Kidney epithelial cell (primary cell): Measurements from ENCODE around the gene TTR. TPM values are rescaled to one million over a fixed set of nuclear protein-coding genes. Genes with fewer than 3 reads are reported as not detected.

Experiments
- DNase-seq: peaks from one replicate; pipeline ENCODE4 v3.0.0-alpha.2; 2010; ENCODE audit warnings: low read depth
- H3K27me3 ChIP-seq: 2 replicates; pipeline ENCODE4 v1.6.0; 2011; ENCODE audit warnings: low read length; ENCODE audit not compliant: control insufficient read depth, insufficient read depth
- H3K36me3 ChIP-seq: 2 replicates; pipeline ENCODE4 v1.5.1; 2011; ENCODE audit warnings: low read length; ENCODE audit not compliant: control insufficient read depth, insufficient read depth
- H3K4me3 ChIP-seq: 2 replicates; pipeline ENCODE4 v1.5.1; 2011; ENCODE audit warnings: low read depth, mild to moderate bottlenecking, control low read depth, low read length
- CTCF ChIP-seq: IDR thresholded peaks from 2 replicates; pipeline ENCODE4 v1.5.1; 2011; ENCODE audit warnings: mild to moderate bottlenecking, moderate library complexity, low read length, control low read depth, inconsistent platforms; ENCODE audit not compliant: insufficient read depth, poor library complexity, severe bottlenecking
- total RNA-seq: library from RNA; depleted of rRNA; stranded (reverse); fragments of >200 nt; gene quantifications from 2 replicates; pipeline ENCODE4 v1.2.3, GENCODE V29; 2015

TTR gene
- total RNA-seq, 1 donor from 2014 or later: not detected

GRCh38 chr18:31575515-31576257 lies 16.0 kb upstream of the TTR start:
- Histone ChIP-seq H3K36me3 (no peaks in the 10 kb centered on the region), H3K4me3 (no peak overlapping the region), H3K27me3 (no peaks in the 10 kb centered on the region)
- no peak for TF ChIP-seq CTCF
- no peak for DNase-seq

- TF ChIP-seq CTCF: no peak
- Histone ChIP-seq H3K27me3 (no peaks in the 10 kb centered on the region), H3K4me3 (no peak overlapping the region), H3K36me3 (no peaks in the 10 kb centered on the region)
- DNase-seq: no peak
Observed at GRCh38 chr18:31576670-31577069, 15.0 kb upstream of the TTR start.

GRCh38 chr18:31577195-31577594 lies 14.5 kb upstream of the TTR start:
- no peaks in the 10 kb centered on the region for H3K36me3 ChIP-seq
- no peak for TF ChIP-seq CTCF
- no peaks in the 10 kb centered on the region for H3K27me3 ChIP-seq
- DNase-seq: no peak
- H3K4me3 ChIP-seq: no peak overlapping the region

- DNase-seq: no peak
- Histone ChIP-seq H3K4me3 (no peak overlapping the region), H3K36me3 (no peaks in the 10 kb centered on the region), H3K27me3 (no peaks in the 10 kb centered on the region)
- no peak for TF ChIP-seq CTCF
Observed at GRCh38 chr18:31578126-31578525, 13.6 kb upstream of the TTR start.

GRCh38 chr18:31579375-31579774 lies 12.3 kb upstream of the TTR start:
- DNase-seq: no peak
- H3K4me3 ChIP-seq: no peak overlapping the region
- no peaks in the 10 kb centered on the region for H3K27me3 ChIP-seq
- TF ChIP-seq CTCF: no peak
- no peaks in the 10 kb centered on the region for H3K36me3 ChIP-seq
